Mesenchymal stem cell (in vitro differentiated cells and primary cell): ENCODE results near the gene PLCH2.

Source experiments
- DNase-seq: peaks from one replicate; pipeline ENCODE4 v3.0.0-alpha.2; 2013
- H2AFZ ChIP-seq: one replicate; pipeline ENCODE4 v1.6.1; 2013; ENCODE audit warnings: low read depth, mild to moderate bottlenecking, control low read depth, inconsistent platforms, low read length, moderate library complexity
- H2AK5ac ChIP-seq: 2 replicates; pipeline ENCODE4 v1.6.1; 2013; ENCODE audit warnings: low read length, moderate library complexity, mild to moderate bottlenecking, inconsistent platforms; ENCODE audit not compliant: severe bottlenecking
- H2BK120ac ChIP-seq: one replicate; pipeline ENCODE4 v1.6.1; 2013; ENCODE audit warnings: low read depth, mild to moderate bottlenecking, inconsistent platforms, low read length, moderate library complexity
- H2BK12ac ChIP-seq, 2 experiments: one replicate each; pipeline ENCODE4 v1.6.1; 2013; ENCODE audit warnings: inconsistent platforms in 2 of 2, low read length in 2 of 2, mild to moderate bottlenecking in 2 of 2, moderate library complexity in 2 of 2, control low read depth in 1 of 2
- H2BK15ac ChIP-seq: one replicate; pipeline ENCODE4 v1.6.1; 2013; ENCODE audit warnings: mild to moderate bottlenecking, low read depth, inconsistent platforms; ENCODE audit not compliant: poor library complexity, severe bottlenecking
- H2BK5ac ChIP-seq: 2 replicates; pipeline ENCODE4 v1.6.1; 2013; ENCODE audit warnings: low read depth, mild to moderate bottlenecking, low read length, control low read depth, inconsistent platforms; ENCODE audit not compliant: poor library complexity, severe bottlenecking
- H3K14ac ChIP-seq, 2 experiments: one replicate each; pipeline ENCODE4 v1.6.1; 2013; ENCODE audit warnings: inconsistent platforms in 2 of 2, low read length in 2 of 2, control low read depth in 1 of 2, mild to moderate bottlenecking in 1 of 2, moderate library complexity in 1 of 2
- H3K18ac ChIP-seq, 2 experiments: one replicate each; pipeline ENCODE4 v1.6.1; 2013; ENCODE audit warnings: inconsistent platforms in 2 of 2, low read length in 2 of 2, control low read depth in 1 of 2, low read depth in 1 of 2, mild to moderate bottlenecking in 1 of 2
- H3K23ac ChIP-seq, 2 experiments: one replicate each; pipeline ENCODE4 v1.6.1; 2013; ENCODE audit warnings: inconsistent platforms in 2 of 2, low read length in 2 of 2, mild to moderate bottlenecking in 2 of 2, moderate library complexity in 2 of 2, control low read depth in 1 of 2
- H3K27ac ChIP-seq: 2 replicates; pipeline ENCODE4 v1.5.1; 2013; ENCODE audit warnings: mild to moderate bottlenecking, moderate library complexity, low read length, control low read depth, inconsistent platforms; ENCODE audit not compliant: poor library complexity, severe bottlenecking
- H3K27me3 ChIP-seq, 2 experiments: 2 replicates each; pipeline versions ENCODE4 v1.6.1 to v1.7.0; 2013; ENCODE audit warnings: low read length in 2 of 2, mild to moderate bottlenecking in 2 of 2, moderate library complexity in 2 of 2, control low read depth in 1 of 2, inconsistent platforms in 1 of 2; ENCODE audit not compliant: control insufficient read depth in 1 of 2, insufficient read depth in 1 of 2
- H3K36me3 ChIP-seq, 2 experiments: 2 replicates each; pipeline versions ENCODE4 v1.6.1 to v1.7.0; 2013; ENCODE audit warnings: low read length in 2 of 2, control low read depth in 1 of 2, inconsistent platforms in 1 of 2, low read depth in 1 of 2, mild to moderate bottlenecking in 1 of 2; ENCODE audit not compliant: insufficient read depth in 2 of 2, control insufficient read depth in 1 of 2
- H3K4ac ChIP-seq, 2 experiments: one replicate each; pipeline ENCODE4 v1.6.1; 2013; ENCODE audit warnings: inconsistent platforms in 2 of 2, low read length in 2 of 2, mild to moderate bottlenecking in 2 of 2, moderate library complexity in 2 of 2, control low read depth in 1 of 2, low read depth in 1 of 2
- H3K4me1 ChIP-seq: 2 replicates; pipeline ENCODE4 v1.6.1; 2013; ENCODE audit warnings: low read depth, low read length, control low read depth; ENCODE audit not compliant: control insufficient read depth, insufficient read depth
- H3K4me2 ChIP-seq: 2 replicates; pipeline ENCODE4 v1.6.1; 2013; ENCODE audit warnings: low read length, mild to moderate bottlenecking, inconsistent platforms; ENCODE audit not compliant: poor library complexity, severe bottlenecking
- H3K4me3 ChIP-seq, 2 experiments: 2 replicates each; pipeline versions ENCODE4 v1.5.1 to v1.7.0; 2013; ENCODE audit warnings: low read length in 2 of 2, mild to moderate bottlenecking in 2 of 2, control low read depth in 1 of 2, low read depth in 1 of 2; ENCODE audit not compliant: insufficient read depth in 1 of 2
- H3K79me1 ChIP-seq: replicated peaks from 2 replicates; pipeline ENCODE4 v1.6.1; 2013; ENCODE audit warnings: mild to moderate bottlenecking, control low read depth, low read length, inconsistent platforms; ENCODE audit not compliant: poor library complexity, severe bottlenecking
- H3K9ac ChIP-seq: 2 replicates; pipeline ENCODE4 v1.7.0; 2013; ENCODE audit warnings: mild to moderate bottlenecking, low read length, moderate library complexity
- H3K9me3 ChIP-seq: 2 replicates; pipeline ENCODE4 v1.7.0; 2013; ENCODE audit warnings: mild to moderate bottlenecking, low read length; ENCODE audit not compliant: control insufficient read depth
- H4K8ac ChIP-seq: one replicate; pipeline ENCODE4 v1.6.1; 2013; ENCODE audit warnings: inconsistent platforms, mild to moderate bottlenecking, low read length, moderate library complexity
- H4K91ac ChIP-seq: one replicate; pipeline ENCODE4 v1.6.1; 2013; ENCODE audit warnings: mild to moderate bottlenecking, low read length, inconsistent platforms
- WGBS: methylation state at CpG from one replicate; pipeline ENCODE4 v1.1.7; 2013; ENCODE audit warnings: mixed read lengths; 5-methylcytosine and 5-hydroxymethylcytosine counted together

PLCH2 gene

DNA sequence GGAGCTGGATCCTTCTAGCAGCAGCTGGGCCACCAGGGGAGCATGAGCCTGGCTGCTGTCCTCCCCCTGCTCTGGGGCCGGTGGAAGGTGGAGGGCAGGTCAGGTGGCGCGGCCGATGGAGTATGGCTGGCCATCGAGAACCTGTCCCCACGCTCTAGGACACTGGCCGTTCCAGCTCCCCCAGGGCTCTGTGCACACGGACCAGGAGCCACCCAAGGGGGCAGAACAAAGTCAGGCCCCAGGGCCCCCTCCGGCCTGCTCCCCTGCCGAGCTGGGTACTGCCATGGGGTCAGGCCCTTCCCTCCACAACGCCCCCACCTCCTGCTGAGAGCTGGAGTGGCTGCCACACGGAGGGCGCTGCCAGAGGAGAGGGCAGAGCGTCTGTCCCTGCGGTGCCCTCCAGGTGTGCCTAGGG lies 4.5 kb upstream of the PLCH2 start:
- H3K4me2 ChIP-seq: no peak overlapping the region
- H3K9me3 ChIP-seq: no peaks in the 10 kb centered on the region
- no peak overlapping the region for H3K23ac ChIP-seq
- no peak for DNase-seq
- H2AFZ ChIP-seq: no peak overlapping the region
- H3K14ac ChIP-seq: no peak overlapping the region
- peaks cover 77% of the 10 kb centered on the region for H3K4me1 ChIP-seq
- no peak overlapping the region for H3K27ac ChIP-seq
- no peak overlapping the region for H3K9ac ChIP-seq
- H2BK12ac ChIP-seq: no peak overlapping the region
- peaks cover 0 to 68% of the 10 kb centered on the region in 2 experiments for H3K27me3 ChIP-seq
- H3K4ac ChIP-seq: no peak overlapping the region
- H2BK15ac ChIP-seq: no peak overlapping the region
- no peak overlapping the region for H3K18ac ChIP-seq
- H3K36me3 ChIP-seq: peaks cover 0 to 19% of the 10 kb centered on the region in 2 experiments
- no peak overlapping the region for H2AK5ac ChIP-seq
- H2BK120ac ChIP-seq: no peak overlapping the region
- H4K91ac ChIP-seq: no peak overlapping the region
- no peak overlapping the region for H4K8ac ChIP-seq
- no peak overlapping the region for H3K4me3 ChIP-seq
- WGBS: 91% methylated on average over 15 of the region's 15 CpGs
- no peak overlapping the region for H2BK5ac ChIP-seq
- H3K79me1 ChIP-seq: peaks cover 11% of the 10 kb centered on the region

DNA sequence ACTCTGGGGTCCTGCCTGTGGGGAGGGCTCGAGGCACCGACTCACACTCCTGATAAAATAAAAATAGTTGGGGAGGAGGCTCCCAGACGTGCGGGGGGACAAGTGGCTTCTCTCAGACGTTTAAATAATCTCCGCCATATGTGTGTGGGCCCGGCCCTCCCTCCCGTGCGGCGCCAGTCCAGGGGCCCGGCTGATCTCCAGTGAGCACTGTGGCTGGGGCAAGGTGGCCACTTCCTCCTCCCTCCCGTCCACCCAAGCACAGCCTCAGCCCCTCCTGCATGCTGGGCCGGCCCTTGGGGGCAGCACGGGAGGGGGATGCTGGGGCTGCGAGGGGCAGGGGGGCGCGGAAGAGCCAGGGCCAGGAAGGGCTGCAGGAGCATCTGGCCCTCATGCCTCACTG lies 4.0 kb upstream of the PLCH2 start:
- Histone ChIP-seq H2BK5ac (no peak overlapping the region), H2BK15ac (no peak overlapping the region), H3K9ac (no peak overlapping the region), H3K4me2 (no peak overlapping the region), H3K9me3 (no peaks in the 10 kb centered on the region), H4K91ac (no peak overlapping the region), H2AK5ac (no peak overlapping the region), H3K18ac (no peak overlapping the region), H3K4ac (no peak overlapping the region), H3K27ac (no peak overlapping the region), H4K8ac (no peak overlapping the region), H3K27me3 (peaks cover 0 to 67% of the 10 kb centered on the region in 2 experiments), H2AFZ (no peak overlapping the region), H3K23ac (no peak overlapping the region), H2BK120ac (no peak overlapping the region), H3K4me1 (peaks cover 74% of the 10 kb centered on the region), H3K4me3 (no peak overlapping the region), H3K14ac (no peak overlapping the region), H2BK12ac (no peak overlapping the region), H3K36me3 (peaks cover 0 to 22% of the 10 kb centered on the region in 2 experiments), H3K79me1 (peaks cover 9% of the 10 kb centered on the region)
- no peak for DNase-seq
- WGBS: 74% methylated on average over 13 of the region's 17 CpGs

DNA sequence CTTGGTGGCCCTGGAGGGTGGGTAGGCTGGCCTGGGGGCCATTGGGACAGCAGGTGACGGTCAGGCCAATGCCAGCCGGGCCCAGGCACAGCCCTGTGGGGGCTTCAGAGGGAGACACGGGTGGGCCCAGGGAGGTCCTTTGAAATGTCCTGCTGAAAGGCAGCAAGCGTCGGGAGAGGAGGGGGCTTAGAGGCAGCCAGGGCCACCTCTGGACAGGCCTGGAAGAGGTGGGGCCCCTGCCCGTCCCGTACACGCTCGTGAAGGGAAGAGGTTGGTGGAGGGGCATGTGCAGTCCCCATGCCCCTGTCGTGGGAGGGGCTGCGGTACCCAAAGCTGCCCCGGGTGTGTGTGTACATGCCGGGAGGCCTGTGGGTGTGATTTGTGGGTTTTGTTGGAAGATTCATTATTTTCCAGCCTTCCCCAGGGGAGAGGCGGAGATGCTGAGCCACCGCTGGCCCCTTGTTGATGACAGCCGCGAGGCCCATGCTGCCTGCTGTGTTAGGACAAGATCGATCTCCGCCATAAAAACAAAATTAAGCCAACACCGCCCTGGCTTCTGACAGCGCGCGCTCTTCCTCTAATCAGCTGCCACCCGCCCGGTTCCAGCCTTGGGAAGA lies 3.4 kb upstream of the PLCH2 start:
- Histone ChIP-seq H3K9ac (no peak overlapping the region), H3K4ac (no peak overlapping the region), H4K91ac (no peak overlapping the region), H3K18ac (no peak overlapping the region), H3K27ac (no peak overlapping the region), H3K14ac (no peak overlapping the region), H2BK5ac (no peak overlapping the region), H3K23ac (no peak overlapping the region), H3K79me1 (peaks cover 12% of the 10 kb centered on the region), H2BK15ac (no peak overlapping the region), H3K4me1 (peaks cover 72% of the 10 kb centered on the region), H2AFZ (no peak overlapping the region), H3K9me3 (no peaks in the 10 kb centered on the region), H3K36me3 (peaks cover 0 to 25% of the 10 kb centered on the region in 2 experiments), H2BK120ac (no peak overlapping the region), H3K4me3 (no peak overlapping the region), H3K27me3 (peaks cover 0 to 71% of the 10 kb centered on the region in 2 experiments), H4K8ac (no peak overlapping the region), H2BK12ac (no peak overlapping the region), H3K4me2 (no peak overlapping the region), H2AK5ac (no peak overlapping the region)
- no peak for DNase-seq
- WGBS: 81% methylated on average over 23 of the region's 25 CpGs

DNA sequence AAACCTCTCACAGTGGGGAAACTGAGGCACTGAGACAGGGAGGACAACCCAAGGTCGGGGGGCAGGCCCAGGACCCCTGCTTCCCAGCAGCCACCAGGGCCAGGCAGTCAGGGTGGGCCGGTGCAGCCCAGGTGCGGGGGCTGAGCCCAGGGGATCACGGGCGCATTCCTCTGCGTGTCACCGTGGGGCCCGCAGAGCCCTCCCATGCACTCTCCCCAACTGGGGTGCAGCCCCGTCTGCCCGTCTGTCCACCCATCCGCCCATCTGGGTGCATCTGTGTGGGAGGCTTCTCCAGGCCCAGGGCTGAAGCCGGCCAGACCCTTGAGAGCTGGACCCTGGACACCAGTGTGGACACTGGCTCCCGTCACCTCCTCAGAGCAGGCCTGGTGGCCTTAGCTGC lies 2.9 kb upstream of the PLCH2 start:
- Histone ChIP-seq H3K4me1 (peaks cover 66% of the 10 kb centered on the region), H3K9ac (no peak overlapping the region), H3K9me3 (no peaks in the 10 kb centered on the region), H2BK15ac (no peak overlapping the region), H3K4me2 (no peak overlapping the region), H3K23ac (no peak overlapping the region), H3K27ac (no peak overlapping the region), H2BK5ac (no peak overlapping the region), H3K4me3 (no peak overlapping the region), H3K27me3 (peaks cover 0 to 67% of the 10 kb centered on the region in 2 experiments), H4K91ac (no peak overlapping the region), H2AFZ (no peak overlapping the region), H3K18ac (no peak overlapping the region), H2BK120ac (no peak overlapping the region), H3K4ac (no peak overlapping the region), H4K8ac (no peak overlapping the region), H2AK5ac (no peak overlapping the region), H3K79me1 (peaks cover 12% of the 10 kb centered on the region), H3K14ac (peak overlapping the region in 1 of 2 experiments; percentile 70), H2BK12ac (no peak overlapping the region), H3K36me3 (peaks cover 0 to 28% of the 10 kb centered on the region in 2 experiments)
- no peak for DNase-seq
- WGBS: 90% methylated on average over 13 of the region's 13 CpGs
